PFSK-1 (cell line): ENCODE data around the gene PCDHGC3.
A peak's percentile ranks its signal among the peaks of the same experiment; 100 is the strongest.

Experiments used
- FOXP2 ChIP-seq: optimal IDR thresholded peaks from 2 replicates; pipeline ENCODE3; 2011; ENCODE audit warnings: borderline replicate concordance, control low read depth, inconsistent platforms; ENCODE audit not compliant: insufficient read depth; ENCODE audit errors: extremely low read length, extremely low read depth
- POLR2AphosphoS5 ChIP-seq: IDR thresholded peaks from 2 replicates; pipeline ENCODE4 v1.6.1; 2012; ENCODE audit warnings: low read depth, mild to moderate bottlenecking, control low read depth, low read length, moderate library complexity
- SIN3A ChIP-seq: IDR thresholded peaks from 2 replicates; pipeline ENCODE4 v1.6.1; 2012; ENCODE audit warnings: mild to moderate bottlenecking, low read length, moderate library complexity, borderline replicate concordance; ENCODE audit not compliant: insufficient read depth
- TAF1 ChIP-seq: IDR thresholded peaks from 2 replicates; pipeline ENCODE4 v1.6.1; 2012; ENCODE audit warnings: low read length, control low read depth, borderline replicate concordance; ENCODE audit not compliant: insufficient read depth
- TF ChIP-seq, protein P1 (sequence below), 2 experiments: IDR thresholded peaks; 2 replicates each; pipeline versions ENCODE4 v1.6.1 to v1.8.0; 2011 to 2012; ENCODE audit warnings: low read depth in 2 of 2, low read length in 2 of 2, control low read depth in 1 of 2, inconsistent platforms in 1 of 2, mild to moderate bottlenecking in 1 of 2, moderate library complexity in 1 of 2; ENCODE audit not compliant: insufficient read depth in 1 of 2

DNA sequence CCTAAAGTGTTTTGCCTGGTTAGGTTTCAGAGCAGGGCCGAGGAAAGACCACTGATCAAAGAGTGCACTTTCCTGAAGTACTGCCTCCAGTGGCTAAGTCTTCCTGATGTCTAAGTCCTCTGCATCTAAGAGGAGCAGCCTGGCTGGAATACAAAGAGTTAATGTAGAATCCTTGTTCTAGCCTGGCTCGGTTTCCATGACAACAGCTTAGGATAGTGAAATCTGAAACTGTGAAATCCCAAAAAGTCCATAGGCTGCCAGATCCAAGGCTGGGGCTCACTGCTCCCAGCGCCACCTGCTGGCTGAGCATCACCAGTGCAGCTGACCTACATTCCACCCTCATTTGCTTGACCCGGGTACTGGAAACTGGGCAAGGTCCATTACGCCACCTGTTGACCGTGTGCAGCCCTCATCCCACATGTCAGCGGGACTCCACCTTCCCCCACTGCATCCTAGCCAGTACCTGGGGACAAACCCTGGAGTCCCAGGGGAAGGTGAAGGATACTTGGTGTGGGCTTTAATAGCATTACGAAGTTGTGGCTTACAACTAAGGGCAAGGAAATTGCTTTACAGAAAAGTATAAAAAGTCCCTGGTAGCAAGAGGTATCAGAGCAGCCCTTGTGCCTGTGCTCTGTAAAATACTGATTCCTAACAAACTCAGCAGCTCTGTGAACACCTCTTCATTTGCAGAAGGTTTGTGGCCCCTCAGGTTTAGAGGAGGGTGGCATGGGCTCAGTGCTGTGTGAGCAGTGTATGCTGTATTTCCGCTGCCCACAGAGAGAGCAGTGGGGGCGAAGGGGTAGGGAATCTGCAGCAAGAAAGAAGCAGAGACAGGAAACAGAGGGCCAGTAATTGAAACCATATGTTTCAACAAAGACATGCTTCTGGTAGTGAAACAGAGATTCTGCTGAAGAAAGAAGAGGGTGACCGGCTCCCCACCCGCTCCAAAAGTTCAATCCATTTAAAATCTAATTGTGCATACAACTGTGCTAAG, 49.1 kb downstream of the PCDHGC3 start:
- peak; percentile 50; the same call in 1 of the 2 replicates for TF ChIP-seq SIN3A
- peak; percentile 24; the same call in 1 of the 2 replicates for TF ChIP-seq POLR2AphosphoS5
- TF ChIP-seq, protein P1, sequence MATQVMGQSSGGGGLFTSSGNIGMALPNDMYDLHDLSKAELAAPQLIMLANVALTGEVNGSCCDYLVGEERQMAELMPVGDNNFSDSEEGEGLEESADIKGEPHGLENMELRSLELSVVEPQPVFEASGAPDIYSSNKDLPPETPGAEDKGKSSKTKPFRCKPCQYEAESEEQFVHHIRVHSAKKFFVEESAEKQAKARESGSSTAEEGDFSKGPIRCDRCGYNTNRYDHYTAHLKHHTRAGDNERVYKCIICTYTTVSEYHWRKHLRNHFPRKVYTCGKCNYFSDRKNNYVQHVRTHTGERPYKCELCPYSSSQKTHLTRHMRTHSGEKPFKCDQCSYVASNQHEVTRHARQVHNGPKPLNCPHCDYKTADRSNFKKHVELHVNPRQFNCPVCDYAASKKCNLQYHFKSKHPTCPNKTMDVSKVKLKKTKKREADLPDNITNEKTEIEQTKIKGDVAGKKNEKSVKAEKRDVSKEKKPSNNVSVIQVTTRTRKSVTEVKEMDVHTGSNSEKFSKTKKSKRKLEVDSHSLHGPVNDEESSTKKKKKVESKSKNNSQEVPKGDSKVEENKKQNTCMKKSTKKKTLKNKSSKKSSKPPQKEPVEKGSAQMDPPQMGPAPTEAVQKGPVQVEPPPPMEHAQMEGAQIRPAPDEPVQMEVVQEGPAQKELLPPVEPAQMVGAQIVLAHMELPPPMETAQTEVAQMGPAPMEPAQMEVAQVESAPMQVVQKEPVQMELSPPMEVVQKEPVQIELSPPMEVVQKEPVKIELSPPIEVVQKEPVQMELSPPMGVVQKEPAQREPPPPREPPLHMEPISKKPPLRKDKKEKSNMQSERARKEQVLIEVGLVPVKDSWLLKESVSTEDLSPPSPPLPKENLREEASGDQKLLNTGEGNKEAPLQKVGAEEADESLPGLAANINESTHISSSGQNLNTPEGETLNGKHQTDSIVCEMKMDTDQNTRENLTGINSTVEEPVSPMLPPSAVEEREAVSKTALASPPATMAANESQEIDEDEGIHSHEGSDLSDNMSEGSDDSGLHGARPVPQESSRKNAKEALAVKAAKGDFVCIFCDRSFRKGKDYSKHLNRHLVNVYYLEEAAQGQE (IDR thresholded peaks at IDR 0.05; ENCODE audit: insufficient read depth in 1 of 2, low read depth in 2 of 2, low read length in 2 of 2) = 0 out of 4 replicates have a peak, but pooled peaks of 1 of the 2 experiments have one; percentile 13
- peak; percentile 39; the same call in 1 of the 2 replicates for TF ChIP-seq TAF1
- peak; percentile 95 for TF ChIP-seq FOXP2
